Activated CD8-positive, alpha-beta memory T cell treated with anti-CD3 and anti-CD28 coated beads, Interleukin-2, amount 50 U/mL, for 48 hours (primary cell): ENCODE results near the gene SLC27A4.
A peak's percentile ranks its signal among the peaks of the same experiment; 100 is the strongest.

Experiments
- DNase-seq: peaks from one replicate; pipeline ENCODE4 v3.0.0-alpha.2; 2020

SLC27A4 gene

GRCh38 chr9:128339761-128340690, at the start of gene SLC27A4:
TSS of gene SLC27A4 (plus strand) at chr9:128340527. CDS start at chr9:128343133, 2,606 bp downstream.
- DNase-seq: peak; percentile 91

GRCh38 chr9:128292009-128292408, 48.3 kb upstream of the SLC27A4 start:
- DNase-seq: no peak

GRCh38 chr9:128293091-128293490, 47.2 kb upstream of the SLC27A4 start:
- DNase-seq: no peak

GRCh38 chr9:128294142-128294541, 46.2 kb upstream of the SLC27A4 start:
- DNase-seq: no peak

GRCh38 chr9:128296340-128297220, 43.7 kb upstream of the SLC27A4 start:
- no peak for DNase-seq

GRCh38 chr9:128297221-128297773, 43.0 kb upstream of the SLC27A4 start:
- no peak for DNase-seq

GRCh38 chr9:128298535-128299482, 41.5 kb upstream of the SLC27A4 start:
- DNase-seq: no peak

- DNase-seq: no peak
These were observed 36.0 kb upstream of the SLC27A4 start for GRCh38 chr9:128304136-128304970.

- no peak for DNase-seq
These were observed 35.4 kb upstream of the SLC27A4 start for GRCh38 chr9:128304971-128305288.

- DNase-seq: no peak
These were observed 30.8 kb upstream of the SLC27A4 start for GRCh38 chr9:128309551-128309950.

- DNase-seq: no peak
These were observed 29.9 kb upstream of the SLC27A4 start for GRCh38 chr9:128310461-128310860.

- no peak for DNase-seq
These were observed 25.6 kb upstream of the SLC27A4 start for GRCh38 chr9:128314697-128315096.

- DNase-seq: no peak
These were observed 23.9 kb upstream of the SLC27A4 start for GRCh38 chr9:128316421-128316820.

GRCh38 chr9:128317629-128318028, 22.7 kb upstream of the SLC27A4 start:
- no peak for DNase-seq

GRCh38 chr9:128321343-128321742, 19.0 kb upstream of the SLC27A4 start:
- DNase-seq: no peak

- no peak for DNase-seq
These were observed 18.4 kb upstream of the SLC27A4 start for GRCh38 chr9:128321879-128322403.

- peak; percentile 94 for DNase-seq
These were observed 17.7 kb upstream of the SLC27A4 start, which contains the start of the genes COQ4 and TRUB2 for GRCh38 chr9:128322404-128323211. TSS of gene COQ4 (plus strand) at chr9:128322839. CDS start at chr9:128322859, 20 bp downstream. TSS of gene TRUB2 (minus strand) at chr9:128322447. CDS start at chr9:128322408, 39 bp downstream.

GRCh38 chr9:128323212-128323730, 17.1 kb upstream of the SLC27A4 start:
- DNase-seq: no peak

GRCh38 chr9:128323791-128324190, 16.5 kb upstream of the SLC27A4 start:
- DNase-seq: no peak

- no peak for DNase-seq
These were observed 15.9 kb upstream of the SLC27A4 start for GRCh38 chr9:128324401-128324800.
